DMS 273 (cell line): ENCODE data around the gene MGP.

Experiments used
- DNase-seq: peaks from one replicate; lab custom pipeline; 2025; ENCODE audit not compliant: unreplicated experiment; lab: John Stamatoyannopoulos, UW

Gene MGP

DNA sequence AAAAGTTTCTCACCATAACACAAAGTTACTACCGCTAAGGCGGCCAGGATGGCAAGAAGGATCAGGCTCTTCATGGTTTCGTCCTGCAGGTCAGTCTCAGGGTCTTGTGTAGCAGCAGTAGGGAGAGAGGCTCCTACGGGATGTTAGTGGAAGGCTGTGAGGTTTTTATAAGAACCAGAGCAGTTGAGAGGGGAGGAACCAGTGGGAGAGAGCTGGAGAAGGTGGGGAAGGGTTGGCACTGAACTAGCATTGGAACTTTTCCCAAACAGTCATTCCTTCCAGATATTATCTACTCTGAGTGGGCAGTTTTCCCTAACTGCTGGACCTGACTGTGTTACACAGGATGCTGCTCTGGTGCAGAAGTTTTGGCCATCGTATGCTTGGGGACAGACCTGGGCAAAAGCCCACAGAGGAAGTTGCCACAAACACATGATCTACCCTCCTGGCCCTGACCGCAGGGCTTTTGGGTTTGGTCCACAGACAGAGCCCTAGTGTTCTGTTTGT, at the start of gene MGP:
MGP (minus strand) TSS at position 137 of the 504 bp plus-strand sequence; CDS start at position 74, 63 bp downstream.
- DNase-seq: peak; percentile 70

DNA sequence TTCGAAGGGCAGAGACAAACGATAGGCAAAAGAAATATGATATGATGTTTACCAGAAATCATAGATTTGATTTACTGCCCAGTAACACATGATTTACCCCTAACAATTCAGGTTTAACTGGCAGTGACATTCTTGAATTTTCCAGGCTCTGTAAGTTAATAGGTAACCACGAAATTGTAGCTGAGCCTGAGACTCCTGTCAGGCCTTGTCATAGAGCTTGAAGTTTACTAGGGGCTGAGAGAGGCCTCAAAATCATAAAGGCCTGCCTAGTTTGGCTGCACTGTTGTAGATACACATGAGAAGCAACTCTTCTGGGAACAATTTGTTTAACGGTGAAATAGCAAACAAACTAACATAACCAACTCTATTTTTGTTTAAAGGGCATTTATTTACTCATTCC, 49.4 kb upstream of the MGP start:
- no peak for DNase-seq

DNA sequence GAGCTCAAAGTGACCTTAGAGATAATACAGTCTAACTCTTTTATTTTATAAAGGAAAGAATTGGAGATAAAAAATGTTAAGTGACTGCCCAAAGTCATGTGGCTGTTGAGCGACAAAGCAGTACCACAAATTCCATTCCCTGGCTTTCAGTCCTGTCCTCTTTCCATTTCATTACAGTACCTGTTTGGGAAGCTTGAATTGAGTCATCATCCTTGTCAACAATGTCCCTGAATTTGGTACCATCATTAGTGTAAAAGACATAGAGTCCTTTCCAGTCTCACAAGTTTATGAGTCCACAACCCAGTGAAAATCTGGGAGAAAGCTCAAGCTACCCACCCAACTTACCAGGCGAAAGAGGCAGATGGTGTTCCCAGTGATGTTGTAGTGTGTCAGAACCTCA, 48.9 kb upstream of the MGP start:
- DNase-seq: no peak

DNA sequence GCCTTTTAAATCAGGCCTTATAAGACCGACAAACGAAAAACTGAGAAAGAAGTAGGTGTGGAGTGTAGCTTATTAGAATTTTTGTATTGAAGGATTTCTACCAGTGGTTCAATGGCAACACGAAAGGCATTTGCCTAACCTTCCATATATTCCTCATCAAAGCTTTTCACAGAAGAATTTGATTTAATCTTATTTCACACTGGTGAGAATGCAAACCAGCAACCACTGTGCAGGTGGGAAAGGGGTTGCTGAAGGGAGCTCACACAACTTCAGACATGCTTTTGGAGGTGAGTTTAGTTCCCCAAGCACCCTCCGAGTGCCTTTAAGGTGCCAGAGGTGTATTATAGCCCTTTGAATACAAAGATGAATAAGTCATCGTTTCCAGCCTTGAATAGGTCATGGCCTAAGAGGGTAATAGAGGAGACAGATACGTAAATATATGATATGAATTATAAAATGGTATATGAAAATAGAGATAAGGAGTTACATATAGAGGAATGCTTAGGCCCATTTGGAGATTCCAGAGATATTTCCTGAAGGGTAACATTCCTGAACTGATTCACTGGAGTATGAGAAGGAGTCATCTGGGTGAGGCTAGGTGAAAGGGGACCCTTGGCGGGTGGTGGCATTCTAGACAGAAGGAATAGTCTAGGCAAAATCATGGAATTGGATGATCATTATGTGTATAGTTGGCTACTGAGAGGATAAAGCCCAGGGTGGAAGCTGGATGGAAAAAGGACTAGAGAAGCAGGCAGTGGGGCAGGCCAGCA, 46.3 kb upstream of the MGP start:
- DNase-seq: no peak

DNA sequence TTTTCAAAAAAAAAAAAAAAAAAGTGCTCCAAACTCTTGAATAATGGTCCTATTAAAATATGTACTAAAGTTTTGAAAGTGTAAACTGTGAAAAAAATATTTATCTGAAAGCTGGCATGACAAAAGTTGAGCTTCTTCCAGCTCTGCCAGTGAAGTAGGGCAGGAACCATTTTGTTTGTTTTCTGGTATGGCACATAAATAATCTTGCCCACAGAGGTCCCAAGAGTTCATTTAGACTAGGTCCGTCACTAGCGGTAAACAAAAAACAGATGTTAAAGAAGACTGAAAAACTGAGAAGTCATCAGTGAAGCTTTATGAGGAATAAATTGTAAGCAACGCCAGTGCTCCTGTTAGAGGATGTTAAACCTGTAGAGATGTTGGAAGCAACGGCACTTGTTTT, 45.7 kb upstream of the MGP start:
- no peak for DNase-seq

DNA sequence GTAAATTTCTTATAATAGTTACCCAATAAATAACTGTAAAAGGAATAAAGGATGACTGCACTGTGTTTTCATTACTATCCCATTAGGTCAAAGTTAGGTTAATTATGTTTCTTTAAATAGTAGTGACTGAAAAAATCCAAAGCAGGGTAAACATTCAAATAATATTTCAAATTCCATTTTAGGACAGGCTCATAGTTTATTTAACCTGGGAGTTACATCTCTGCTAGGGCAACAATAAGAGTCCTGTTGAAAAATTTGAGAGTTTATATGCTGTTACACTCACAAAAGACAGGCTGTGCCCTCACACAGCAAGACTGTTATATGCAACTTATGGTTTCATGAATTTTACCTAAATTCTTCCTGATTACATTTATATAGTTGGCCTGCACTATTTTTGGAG, 44.6 kb upstream of the MGP start:
- no peak for DNase-seq

DNA sequence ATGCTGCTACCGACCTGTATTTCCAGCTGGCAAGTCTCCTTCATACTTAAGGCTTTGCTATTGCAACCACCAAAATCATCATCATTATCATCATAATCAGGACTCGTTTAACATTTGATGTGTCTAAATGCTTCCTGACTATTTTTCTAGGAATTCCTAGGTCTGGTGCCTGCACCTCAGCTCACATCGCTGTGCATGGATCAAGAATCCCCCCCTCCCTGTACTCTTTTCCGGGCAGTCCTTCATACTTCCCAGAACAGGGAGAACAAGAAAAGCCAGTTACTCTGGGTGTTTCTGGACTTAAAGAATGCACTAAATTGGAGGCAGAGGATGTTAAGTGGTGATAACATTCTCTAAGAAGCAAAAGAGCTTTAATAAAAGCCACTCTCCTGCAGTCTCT, 43.3 kb upstream of the MGP start:
- no peak for DNase-seq

DNA sequence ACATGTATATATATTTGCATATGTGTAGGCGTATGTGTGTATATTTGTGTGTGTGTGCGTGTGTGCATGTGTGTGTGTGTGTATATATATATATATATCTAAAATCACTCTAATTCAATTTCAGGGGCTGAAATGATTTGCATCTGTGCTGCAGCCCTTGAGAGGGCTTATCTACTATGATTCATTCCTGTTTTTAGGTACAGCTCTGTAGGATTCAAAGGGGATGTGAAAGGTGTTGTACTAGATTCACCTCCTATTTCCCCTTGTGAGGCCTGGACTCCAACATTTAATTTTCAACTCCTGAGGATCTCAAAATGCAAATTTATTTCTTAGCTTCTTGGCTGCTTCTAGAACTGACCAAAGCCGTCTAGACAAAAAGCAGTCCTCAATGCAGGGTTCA, 41.6 kb upstream of the MGP start:
- no peak for DNase-seq

DNA sequence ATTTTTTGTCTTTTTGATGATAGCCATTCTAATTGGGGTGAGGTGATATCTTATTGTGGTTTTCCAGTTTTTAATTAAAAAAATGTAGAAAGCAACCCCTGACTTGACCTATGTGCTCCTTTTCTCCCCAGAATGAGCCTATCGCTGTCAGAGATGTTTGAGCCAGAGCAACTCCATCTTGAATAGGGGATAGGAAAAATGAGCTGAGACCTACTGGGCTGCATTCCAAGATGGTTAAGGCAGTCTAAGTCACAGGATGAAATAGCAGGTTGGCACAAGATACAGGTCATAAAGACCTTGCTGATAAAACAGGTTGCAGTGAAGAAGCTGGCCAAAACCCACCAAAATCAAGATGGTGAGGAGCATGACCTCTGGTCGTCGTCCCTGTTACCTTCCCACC, 38.9 kb upstream of the MGP start:
- DNase-seq: no peak

DNA sequence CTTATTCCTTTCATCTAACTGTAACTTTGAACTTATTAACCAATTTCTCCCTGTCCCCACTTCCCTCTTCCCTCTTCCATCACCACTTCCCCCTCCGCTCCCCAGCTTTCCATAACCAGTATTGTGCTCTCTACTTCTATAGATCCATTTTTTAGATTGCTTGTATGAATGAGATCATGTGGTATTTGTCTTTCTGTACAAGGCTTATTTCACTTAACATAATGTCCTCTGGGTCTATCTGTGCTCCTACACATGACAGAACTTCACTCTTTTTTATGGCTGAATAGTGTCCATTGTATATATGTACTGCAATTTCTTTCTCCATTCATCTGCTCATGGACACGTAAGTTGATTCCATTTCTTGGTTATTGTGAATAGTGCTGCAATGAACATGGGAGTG, 38.3 kb upstream of the MGP start:
- DNase-seq: no peak

DNA sequence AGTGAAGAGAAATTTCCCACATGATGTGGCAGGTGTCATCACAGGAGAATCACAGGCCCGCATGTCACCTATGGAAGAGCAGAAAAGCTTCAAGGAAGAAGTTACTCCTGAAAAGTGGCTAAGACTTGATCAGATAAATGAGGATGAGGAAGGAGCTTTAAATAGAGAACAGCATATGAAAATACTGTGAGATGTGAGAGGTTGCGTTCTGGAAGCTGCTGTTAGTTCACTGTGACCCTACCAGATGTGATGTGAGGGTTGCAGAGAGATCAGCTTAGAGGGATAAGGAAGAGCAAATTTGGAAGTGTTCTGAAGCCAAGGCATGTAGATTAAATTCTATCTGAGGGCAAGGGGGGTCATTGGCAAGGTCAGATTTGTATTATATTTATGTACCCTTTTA, 35.6 kb upstream of the MGP start:
- no peak for DNase-seq

DNA sequence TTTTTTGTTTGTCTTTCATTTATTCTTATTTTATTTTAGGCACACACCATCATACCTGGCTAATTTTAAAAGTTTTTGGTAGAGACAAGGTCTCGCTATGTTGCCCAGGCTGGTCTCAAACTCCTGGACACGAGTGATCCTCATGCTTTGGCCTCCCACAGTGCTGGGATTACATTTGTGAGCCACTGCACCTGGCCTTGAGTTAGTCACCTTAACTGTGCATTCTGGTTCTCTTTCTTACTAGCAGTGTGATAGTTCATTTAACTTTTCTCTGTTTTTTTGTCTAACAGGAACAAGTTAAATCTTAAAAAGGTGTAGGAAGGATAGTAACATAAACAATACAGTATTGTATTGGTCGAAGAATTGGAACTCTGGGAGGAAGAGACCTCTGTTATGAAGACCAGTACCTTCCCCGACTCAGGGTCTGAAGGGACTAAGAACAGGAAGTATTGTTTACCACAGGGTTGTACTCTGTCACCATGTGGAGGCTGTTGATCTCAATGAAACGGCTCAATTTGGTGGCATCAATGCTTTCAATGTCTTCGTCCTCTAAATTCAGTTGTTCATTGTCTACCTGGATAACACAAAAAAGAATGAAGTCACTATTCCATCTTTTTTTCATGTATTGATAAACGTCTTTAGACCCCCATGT, 34.9 kb upstream of the MGP start:
- DNase-seq: no peak

DNA sequence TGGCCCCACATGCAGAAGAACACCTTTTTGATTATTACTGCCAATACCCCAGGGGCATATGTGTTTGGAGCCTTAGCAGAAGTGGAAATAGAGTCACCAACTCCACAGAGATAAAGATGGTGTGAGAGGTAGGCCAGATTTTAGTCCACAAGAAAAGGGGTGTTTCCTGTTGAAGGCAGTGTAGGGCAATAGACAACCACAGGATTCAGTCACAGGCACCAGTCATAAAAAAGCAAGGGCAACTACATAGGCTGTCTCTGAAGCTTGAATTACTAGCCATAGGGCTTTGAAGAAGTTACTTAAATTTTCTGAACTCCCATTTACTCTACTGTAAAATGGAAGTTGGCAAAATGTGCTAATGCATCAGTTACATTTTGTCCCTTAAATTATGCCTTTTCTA, 33.8 kb upstream of the MGP start:
- DNase-seq: no peak

DNA sequence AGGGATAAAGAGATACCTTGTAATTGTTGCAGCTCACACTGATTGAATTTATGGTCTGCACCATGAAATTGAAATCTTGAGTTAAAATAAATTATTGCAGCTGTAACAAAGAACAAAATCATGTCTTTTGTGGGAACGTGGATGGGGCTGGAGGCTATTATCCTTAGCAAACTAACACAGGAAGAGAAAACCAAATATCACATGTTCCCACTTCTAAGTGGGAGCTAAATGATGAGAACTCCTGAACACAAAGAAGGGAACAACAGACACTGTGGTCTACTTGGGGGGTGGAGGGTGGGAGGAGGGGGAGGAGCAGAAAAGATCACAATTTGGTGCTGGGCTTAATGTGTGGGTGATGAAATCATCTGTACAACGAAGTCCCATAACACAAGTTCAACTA, 30.1 kb upstream of the MGP start:
- DNase-seq: no peak

DNA sequence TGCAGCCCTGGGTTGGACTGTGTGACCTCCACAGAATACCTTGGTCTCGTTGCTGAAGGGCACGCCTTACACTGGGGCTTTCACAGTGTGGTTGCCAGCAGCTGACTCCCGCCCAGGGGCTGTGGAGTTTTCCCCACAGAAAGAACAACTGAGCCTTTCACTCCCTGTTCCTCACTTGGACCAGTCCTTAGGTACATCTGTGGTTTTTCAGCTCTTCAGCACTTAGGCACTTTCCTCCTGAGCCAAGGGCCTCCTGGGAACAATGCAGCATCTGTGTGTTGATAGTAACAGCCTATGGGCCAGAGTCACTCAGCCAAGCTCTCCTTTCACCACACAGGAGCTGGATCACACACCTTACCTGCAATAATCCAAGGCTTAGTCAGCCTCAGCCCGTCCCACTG, 27.7 kb upstream of the MGP start:
- DNase-seq: peak; percentile 46

DNA sequence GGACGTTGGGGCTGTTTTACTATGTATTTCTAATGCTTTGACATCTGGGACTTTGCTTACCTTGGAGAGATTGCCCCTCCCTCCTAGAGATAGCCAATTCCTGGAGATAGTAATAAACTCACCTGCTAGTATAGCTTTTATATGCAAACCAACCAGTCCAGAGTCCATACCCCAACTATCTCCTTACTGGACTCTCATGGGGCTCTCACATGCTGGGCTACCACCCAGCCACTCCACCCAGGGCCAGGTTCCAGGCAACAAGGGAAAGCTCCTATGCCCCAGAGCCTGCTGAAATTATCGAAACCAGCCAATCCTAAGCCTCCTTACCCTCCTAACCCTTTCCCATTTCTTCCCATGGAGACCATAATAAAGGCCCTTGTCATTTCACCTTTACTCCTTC, 25.5 kb upstream of the MGP start:
- no peak for DNase-seq

DNA sequence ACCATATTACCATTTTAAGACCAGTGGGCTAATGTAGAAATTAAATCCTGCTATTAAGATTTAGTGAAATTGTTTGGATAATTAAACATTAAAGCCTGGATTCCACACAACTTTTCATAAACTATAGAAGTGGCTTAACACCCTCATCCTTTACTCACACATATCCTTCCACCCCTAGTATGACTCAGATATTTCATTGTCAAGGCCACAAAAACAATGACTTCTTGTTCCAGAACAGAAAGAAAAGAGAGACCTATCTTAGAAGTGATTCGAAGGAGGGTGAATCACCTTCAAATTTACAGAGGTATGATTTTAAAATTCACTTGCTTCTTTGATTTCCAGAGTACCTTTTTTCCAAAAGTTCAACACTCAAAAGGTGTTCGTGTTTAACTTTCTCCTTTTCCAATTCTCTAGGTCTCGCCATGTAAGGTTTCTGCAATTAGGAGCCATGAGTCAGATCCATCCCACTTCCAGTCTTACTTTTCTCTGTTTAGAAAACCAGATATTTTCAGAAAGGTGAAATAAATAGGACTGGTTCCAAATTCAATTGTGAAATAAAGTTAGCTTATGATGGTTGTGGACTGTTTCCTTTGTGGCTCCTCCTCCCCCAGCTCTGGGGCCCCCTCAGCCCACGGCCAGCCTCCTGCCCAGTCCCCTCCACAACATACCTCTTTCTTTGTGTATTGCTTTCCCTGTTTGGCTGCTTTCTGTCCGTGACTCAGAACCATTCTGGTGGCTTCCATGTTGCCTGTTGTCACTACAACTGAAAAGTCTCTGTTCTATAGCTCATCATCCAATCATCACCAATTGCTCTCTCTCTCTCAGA, 24.6 kb upstream of the MGP start:
- no peak for DNase-seq

DNA sequence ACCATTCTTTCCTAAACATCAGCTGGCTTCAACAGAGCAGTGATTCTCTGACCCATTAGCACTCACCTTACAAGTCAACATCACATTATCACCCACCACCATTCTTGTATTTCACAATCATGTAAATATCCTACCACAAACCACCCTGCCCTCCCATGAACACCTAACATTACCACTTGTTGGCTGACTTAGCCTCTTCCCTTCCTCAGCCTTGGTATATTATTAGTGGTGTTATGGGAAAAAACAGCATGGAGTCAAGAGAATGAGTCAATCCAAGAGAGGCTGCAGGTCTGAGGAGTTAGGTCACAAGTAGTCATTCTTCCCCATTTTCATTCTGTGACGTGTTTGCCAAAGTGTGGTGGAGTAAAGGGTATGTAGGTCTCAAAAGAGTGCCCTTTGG, 22.3 kb upstream of the MGP start:
- DNase-seq: no peak

DNA sequence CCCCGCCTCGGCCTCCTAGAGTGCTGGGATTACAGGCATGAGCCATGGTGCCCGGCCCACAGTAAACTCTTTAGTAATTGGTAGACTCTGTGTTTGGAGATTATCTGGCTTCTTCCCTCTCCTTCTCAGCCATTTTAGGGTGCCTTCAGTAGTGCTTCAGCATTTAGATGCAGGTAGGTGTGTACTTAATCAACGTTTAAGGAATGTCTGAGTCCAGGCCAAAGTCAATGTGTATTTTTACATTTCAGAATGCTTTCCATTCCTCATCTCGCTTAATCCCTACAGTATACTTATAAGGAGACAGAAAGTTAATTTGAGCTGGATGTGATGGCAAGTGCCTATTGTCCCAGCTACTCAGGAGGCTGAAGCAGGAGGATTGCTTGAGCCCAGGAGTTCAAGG, 20.5 kb upstream of the MGP start:
- DNase-seq: no peak

DNA sequence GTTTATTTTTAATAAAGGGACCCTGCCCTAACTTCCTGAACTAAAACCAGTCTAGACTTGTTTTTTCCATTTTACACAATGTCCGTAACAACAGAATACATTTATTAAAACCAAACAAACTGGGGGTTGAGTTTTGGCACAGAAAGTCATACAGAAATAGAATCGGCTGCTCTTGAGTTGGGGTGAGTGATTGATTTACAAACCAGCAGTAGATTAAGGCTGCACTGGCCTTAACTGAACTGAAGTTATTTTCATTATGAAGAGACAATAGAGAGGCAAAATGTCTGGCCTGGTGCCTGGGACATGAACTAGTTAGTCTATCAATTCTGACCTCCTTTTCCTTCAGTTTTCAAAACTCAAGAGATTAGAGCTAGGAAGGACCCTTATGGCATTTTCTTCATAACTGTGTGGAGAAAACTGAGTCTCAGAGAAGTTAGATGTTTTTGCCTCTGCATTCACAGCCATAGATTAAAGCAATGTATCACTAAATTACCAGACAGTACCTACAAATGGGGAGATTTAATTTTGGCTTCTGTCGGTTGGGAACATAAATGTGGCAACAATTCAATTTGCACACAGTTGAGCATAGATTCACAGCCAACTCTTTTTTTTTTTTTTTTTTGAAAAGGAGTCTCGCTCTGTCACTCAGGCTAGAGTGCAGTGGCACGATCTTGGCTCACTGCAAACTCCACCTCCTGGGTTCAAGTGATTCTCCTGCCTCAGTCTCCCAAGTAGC, 19.8 kb upstream of the MGP start:
- DNase-seq: no peak

DNA sequence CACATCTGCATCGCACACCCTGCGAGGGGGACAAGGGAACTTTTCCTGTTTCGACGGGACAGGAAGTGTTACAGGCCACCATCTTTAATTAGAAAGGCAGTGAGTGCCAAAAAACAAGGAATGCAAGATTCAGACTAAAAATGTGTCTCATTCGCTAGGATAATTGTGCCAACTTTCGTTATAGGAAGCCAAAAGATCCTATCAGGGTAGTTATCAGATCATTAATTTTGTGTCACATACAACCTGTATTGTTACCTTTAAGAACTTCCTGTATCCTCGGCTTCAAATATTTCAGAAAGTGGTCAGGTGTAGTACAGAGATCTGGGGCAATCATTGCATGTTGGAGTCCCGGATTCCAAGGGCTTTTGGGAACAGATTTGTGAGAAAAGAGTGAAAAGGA, 19.2 kb upstream of the MGP start:
- no peak for DNase-seq
